ENCODE data around the gene COA3. TPM values are rescaled to one million over a fixed set of nuclear protein-coding genes. Genes with fewer than 3 reads are reported as not detected.

COA3 gene
- total RNA-seq, 1 experiment from 2014 or later: 54.2 TPM

- TF ChIP-seq FOXP4 (CRISPR knock-in tag; IDR thresholded peaks at IDR 0.05) (peak; percentile 65; the same call in 1 of the 2 replicates), FOXK1 (CRISPR knock-in tag; IDR thresholded peaks at IDR 0.05) (peak; percentile 93), NFE2L1 (CRISPR knock-in tag; IDR thresholded peaks at IDR 0.05) (peak; percentile 98), ZNF423 (CRISPR knock-in tag; IDR thresholded peaks at IDR 0.05) (no peak), TEAD4 (CRISPR knock-in tag; IDR thresholded peaks at IDR 0.05) (0 out of 2 replicates have a peak, but pooled peaks have one; percentile 30), AFF4 (CRISPR knock-in tag; IDR thresholded peaks at IDR 0.05; ENCODE audit: borderline replicate concordance) (0 out of 2 replicates have a peak, but pooled peaks have one; percentile 75), ESRRA (CRISPR knock-in tag; IDR thresholded peaks at IDR 0.05; ENCODE audit: borderline replicate concordance) (no peak; the same call in 1 of the 2 replicates), ETV6 (CRISPR knock-in tag; IDR thresholded peaks at IDR 0.05) (peak; percentile 91; the same call in 1 of the 2 replicates), SP1 (CRISPR knock-in tag; conservative IDR thresholded peaks at IDR 0.05) (peak; percentile 84; the same call in 1 of the 2 replicates), ZNF138 (CRISPR knock-in tag; conservative IDR thresholded peaks at IDR 0.05) (no peak), MYBL2 (CRISPR knock-in tag; IDR thresholded peaks at IDR 0.05) (peak; percentile 98), KAT7 (CRISPR knock-in tag; IDR thresholded peaks at IDR 0.05; ENCODE audit: borderline replicate concordance) (no peak), CDX4 (CRISPR knock-in tag; IDR thresholded peaks at IDR 0.05; ENCODE audit: borderline replicate concordance) (no peak), ATF3 (CRISPR knock-in tag; conservative IDR thresholded peaks at IDR 0.05) (no peak), MAX (CRISPR knock-in tag; IDR thresholded peaks at IDR 0.05) (peak; percentile 100), ZNF263 (CRISPR knock-in tag; IDR thresholded peaks at IDR 0.05; ENCODE audit: low read depth) (no peak), FOXP1 (CRISPR knock-in tag; IDR thresholded peaks at IDR 0.05; ENCODE audit: borderline replicate concordance) (peak; percentile 97), JAZF1 (CRISPR knock-in tag; IDR thresholded peaks at IDR 0.05) (no peak), ATF1 (CRISPR knock-in tag; IDR thresholded peaks at IDR 0.05) (peak; percentile 62; the same call in 1 of the 2 replicates), ZBTB21 (CRISPR knock-in tag; IDR thresholded peaks at IDR 0.05; ENCODE audit: borderline replicate concordance) (no peak), RELA (CRISPR knock-in tag; IDR thresholded peaks at IDR 0.05; ENCODE audit: borderline replicate concordance) (peak; percentile 71; the same call in 1 of the 2 replicates), FOXJ3 (CRISPR knock-in tag; IDR thresholded peaks at IDR 0.05; ENCODE audit: borderline replicate concordance) (no peak), NR2C2 (CRISPR knock-in tag; IDR thresholded peaks at IDR 0.05) (peak; percentile 68; the same call in 1 of the 2 replicates), ZNF512 (CRISPR knock-in tag; IDR thresholded peaks at IDR 0.05; ENCODE audit: borderline replicate concordance) (no peak), PRDM15 (CRISPR knock-in tag; IDR thresholded peaks at IDR 0.05) (no peak), ZNF121 (CRISPR knock-in tag; IDR thresholded peaks at IDR 0.05) (no peak)
Observed at GRCh38 chr17:42798383-42799380, at the start of gene COA3, which contains the start of gene CNTD1 (continued).
